ENCODE data around the gene GRB10.
"Not testable (repeated sequence)": the region's sequence is repeated elsewhere in the genome, so short reads cannot be mapped to it uniquely, and the experiment has no call there.

DNA sequence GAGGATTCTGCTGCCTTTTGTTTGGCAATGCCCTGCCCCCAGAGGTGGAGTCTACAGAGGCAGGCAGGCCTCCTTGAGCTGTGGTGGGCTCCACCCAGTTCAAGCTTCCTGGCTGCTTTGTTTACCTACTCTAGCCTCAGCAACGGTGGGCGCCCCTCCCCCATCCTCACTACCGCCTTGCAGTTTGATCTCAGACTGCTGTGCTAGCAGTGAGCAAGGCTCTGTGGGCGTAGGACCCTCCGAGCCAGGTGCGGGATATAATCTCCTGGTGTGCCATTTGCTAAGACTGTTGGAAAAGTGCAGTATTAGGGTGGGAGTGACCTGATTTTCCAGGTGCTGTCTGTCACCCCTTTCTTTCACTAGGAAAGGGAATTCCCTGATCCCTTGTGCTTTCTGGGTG lies 206.3 kb downstream of the GRB10 start:
- TF ChIP-seq, protein P1, sequence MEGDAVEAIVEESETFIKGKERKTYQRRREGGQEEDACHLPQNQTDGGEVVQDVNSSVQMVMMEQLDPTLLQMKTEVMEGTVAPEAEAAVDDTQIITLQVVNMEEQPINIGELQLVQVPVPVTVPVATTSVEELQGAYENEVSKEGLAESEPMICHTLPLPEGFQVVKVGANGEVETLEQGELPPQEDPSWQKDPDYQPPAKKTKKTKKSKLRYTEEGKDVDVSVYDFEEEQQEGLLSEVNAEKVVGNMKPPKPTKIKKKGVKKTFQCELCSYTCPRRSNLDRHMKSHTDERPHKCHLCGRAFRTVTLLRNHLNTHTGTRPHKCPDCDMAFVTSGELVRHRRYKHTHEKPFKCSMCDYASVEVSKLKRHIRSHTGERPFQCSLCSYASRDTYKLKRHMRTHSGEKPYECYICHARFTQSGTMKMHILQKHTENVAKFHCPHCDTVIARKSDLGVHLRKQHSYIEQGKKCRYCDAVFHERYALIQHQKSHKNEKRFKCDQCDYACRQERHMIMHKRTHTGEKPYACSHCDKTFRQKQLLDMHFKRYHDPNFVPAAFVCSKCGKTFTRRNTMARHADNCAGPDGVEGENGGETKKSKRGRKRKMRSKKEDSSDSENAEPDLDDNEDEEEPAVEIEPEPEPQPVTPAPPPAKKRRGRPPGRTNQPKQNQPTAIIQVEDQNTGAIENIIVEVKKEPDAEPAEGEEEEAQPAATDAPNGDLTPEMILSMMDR (IDR thresholded peaks at IDR 0.05): not testable (repeated sequence)
- not testable (repeated sequence) for TF ChIP-seq ZFX (IDR thresholded peaks at IDR 0.05; ENCODE audit: borderline replicate concordance)
